ENCODE results near the gene FXYD5.

- TF ChIP-seq CTCF (IDR thresholded peaks at IDR 0.05) (no peak), POLR2A (IDR thresholded peaks at IDR 0.05) (no peak)
These were observed 33.6 kb upstream of the FXYD5 start for GRCh38 chr19:35120898-35121297.
